Endothelial cell of umbilical vein (primary cell): ENCODE data around the gene ZNHIT2. TPM values are rescaled to one million over a fixed set of nuclear protein-coding genes. Genes with fewer than 3 reads are reported as not detected.

Source experiments
- BruUV-seq: library from RNA; stranded (reverse); fragments of 400-500 nt; replicated peaks from 2 replicates; lab custom pipeline; 2021; lab: Mats Ljungman, UMichigan
- CTCF ChIA-PET: fragments of 300-600, 350-600 bp; sonication (Branson Sonifier 250); formaldehyde crosslinking; loops from one replicate; lab custom pipeline; 2021; ENCODE audit warnings: antibody characterized with exemption, inconsistent platforms; lab: Charles Lee
- POLR2A ChIA-PET: fragments of 300-600, 350-600 bp; sonication (Branson Sonifier 250); formaldehyde crosslinking; loops from one replicate; lab custom pipeline; 2021; ENCODE audit warnings: antibody characterized with exemption, inconsistent platforms; lab: Charles Lee
- DNase-seq: peaks from one replicate; pipeline ENCODE4 v3.0.0-alpha.2; 2011; ENCODE audit warnings: low read depth, low spot score
- FAIRE-seq: peaks from 2 replicates; lab custom pipeline; 2011; peaks lifted over from hg19 to GRCh38; lab: Jason Lieb, UNC
- H2AFZ ChIP-seq: 2 replicates; pipeline ENCODE4 v1.6.0; 2012; ENCODE audit warnings: low read depth, low read length, control low read depth, inconsistent platforms
- H3K27ac ChIP-seq: 2 replicates; pipeline ENCODE4 v1.5.1; 2011; ENCODE audit warnings: low read depth, mild to moderate bottlenecking, control low read depth, low read length, moderate library complexity; ENCODE audit not compliant: insufficient read depth
- H3K27me3 ChIP-seq, 2 experiments: 2 replicates each; pipeline versions ENCODE4 v1.6.0 to v1.6.1; 2011; ENCODE audit warnings: low read length in 2 of 2, mixed read lengths in 1 of 2; ENCODE audit not compliant: control insufficient read depth in 2 of 2, insufficient read depth in 2 of 2
- H3K36me3 ChIP-seq, 2 experiments: 2 replicates in 1 of 2; 3 replicates in 1 of 2; pipeline ENCODE4 v1.5.1; 2011; ENCODE audit warnings: low read length in 2 of 2, mild to moderate bottlenecking in 1 of 2, moderate library complexity in 1 of 2; ENCODE audit not compliant: control insufficient read depth in 2 of 2, insufficient read depth in 2 of 2; ENCODE audit errors: extremely low read depth in 1 of 2
- H3K4me1 ChIP-seq: 3 replicates; pipeline ENCODE4 v1.5.1; 2011; ENCODE audit warnings: mild to moderate bottlenecking, low read length; ENCODE audit not compliant: control insufficient read depth, insufficient read depth; ENCODE audit errors: extremely low read depth
- H3K4me2 ChIP-seq: 2 replicates; pipeline ENCODE4 v1.6.1; 2011; ENCODE audit warnings: low read length, control low read depth, mixed read lengths; ENCODE audit not compliant: insufficient read depth
- H3K4me3 ChIP-seq, 3 experiments: fragments of 200-600 bp in 1 of 3; sonication (generic), shearing (Covaris generic) in 1 of 3; replicated peaks in 1 of 3; 2 replicates each; pipeline ENCODE4 v1.5.1; 2011 to 2016; ENCODE audit warnings: control low read depth in 3 of 3, low read length in 3 of 3, mild to moderate bottlenecking in 2 of 3, inconsistent platforms in 1 of 3, low read depth in 1 of 3, moderate library complexity in 1 of 3; ENCODE audit not compliant: insufficient read depth in 1 of 3
- H3K79me2 ChIP-seq: 2 replicates; pipeline ENCODE4 v1.6.0; 2012; ENCODE audit warnings: low read length, inconsistent platforms; ENCODE audit not compliant: control insufficient read depth, insufficient read depth
- H3K9ac ChIP-seq: replicated peaks from 2 replicates; pipeline ENCODE3; 2011; ENCODE audit warnings: low read length, control low read depth; ENCODE audit not compliant: insufficient read depth; ENCODE audit errors: extremely low read depth
- H3K9me1 ChIP-seq: replicated peaks from 3 replicates; pipeline ENCODE4 v1.6.0; 2011; ENCODE audit warnings: mild to moderate bottlenecking, low read length; ENCODE audit not compliant: control insufficient read depth, insufficient read depth; ENCODE audit errors: extremely low read depth
- H3K9me3 ChIP-seq: replicated peaks from 2 replicates; pipeline ENCODE4 v1.5.1; 2012; ENCODE audit warnings: low read length, inconsistent platforms; ENCODE audit not compliant: control insufficient read depth, insufficient read depth
- H4K20me1 ChIP-seq: replicated peaks from 2 replicates; pipeline ENCODE3; 2011; ENCODE audit warnings: mild to moderate bottlenecking, low read length; ENCODE audit not compliant: control insufficient read depth, insufficient read depth; ENCODE audit errors: extremely low read depth
- EZH2 ChIP-seq: IDR thresholded peaks from 2 replicates; pipeline ENCODE4 v1.6.1; 2012; ENCODE audit warnings: borderline replicate concordance, low read depth, mild to moderate bottlenecking, moderate library complexity, low read length, inconsistent platforms; ENCODE audit not compliant: severe bottlenecking
- FOS ChIP-seq: IDR thresholded peaks from 2 replicates; pipeline ENCODE4 v1.6.1; 2011; ENCODE audit warnings: mild to moderate bottlenecking, low read length, moderate library complexity, borderline replicate concordance; ENCODE audit not compliant: insufficient read depth
- GATA2 ChIP-seq: IDR thresholded peaks from 2 replicates; pipeline ENCODE4 v1.7.0; 2011; ENCODE audit warnings: low read depth, mild to moderate bottlenecking, moderate library complexity, mixed read lengths, low read length; ENCODE audit not compliant: insufficient read length, insufficient read depth
- JUN ChIP-seq: IDR thresholded peaks from 2 replicates; pipeline ENCODE4 v1.6.1; 2011; ENCODE audit warnings: borderline replicate concordance, low read depth; ENCODE audit not compliant: insufficient read length, insufficient read depth
- MYC ChIP-seq: IDR thresholded peaks from one replicate; pipeline ENCODE4 v1.6.1; 2011; ENCODE audit warnings: mild to moderate bottlenecking, low read depth, low read length
- POLR2A ChIP-seq: IDR thresholded peaks from 2 replicates; pipeline ENCODE4 v1.6.1; 2012; ENCODE audit warnings: low read depth, mild to moderate bottlenecking, control low read depth, low read length
- POLR2AphosphoS5 ChIP-seq: IDR thresholded peaks from 2 replicates; pipeline ENCODE4 v1.6.1; 2012; ENCODE audit warnings: low read depth, mild to moderate bottlenecking, control low read depth, low read length, moderate library complexity; ENCODE audit not compliant: insufficient read depth
- dilution Hi-C: fragments of 300-500 bp; cut with MboI; formaldehyde crosslinking; loops from one replicate; pipeline ENCODE4 v1.15.0; 2019; ENCODE audit warnings: low sequenced_read_pairs; ENCODE audit not compliant: extremely low pct_ligation_motif_present
- intact Hi-C: fragments of 100-400 bp; cut with micrococcal nuclease; formaldehyde crosslinking; loops from one replicate; pipeline ENCODE4 v1.10.0; 2022
- polyA plus RNA-seq, 4 experiments: library from polyadenylated mRNA; depleted of rRNA in 3 of 4; stranded (reverse) in 3 of 4; unstranded in 1 of 4; fragments of >200 nt; gene quantifications; 2 replicates each; pipeline versions ENCODE4 v1.2.1 to v1.2.3, GENCODE V29; 2011 to 2012; ENCODE audit warnings: missing spikeins in 1 of 4
- total RNA-seq: library from RNA; stranded (reverse); gene quantifications from 2 replicates; pipeline ENCODE4 v1.2.3, GENCODE V29; 2021
- TF ChIP-seq, protein P1 (sequence below): IDR thresholded peaks from 2 replicates; pipeline ENCODE4 v1.6.1; 2011; ENCODE audit not compliant: insufficient read depth, insufficient read length
- TF ChIP-seq, protein P2 (sequence below), 2 donors: IDR thresholded peaks; 1 replicate in 1 of 2; 2 replicates in 1 of 2; pipeline ENCODE4 v1.5.1; 2011; ENCODE audit warnings: low read length in 2 of 2, mild to moderate bottlenecking in 2 of 2, moderate library complexity in 2 of 2, control low read depth in 1 of 2, inconsistent platforms in 1 of 2, low read depth in 1 of 2; ENCODE audit not compliant: insufficient read depth in 1 of 2; ENCODE audit errors: extremely low read depth in 1 of 2

Gene ZNHIT2
- total and polyA plus RNA-seq, 2 donors (not counting 3 experiments of a cell fraction or from before 2014, with no cell fraction given) = 7.1 to 9.0 TPM

DNA sequence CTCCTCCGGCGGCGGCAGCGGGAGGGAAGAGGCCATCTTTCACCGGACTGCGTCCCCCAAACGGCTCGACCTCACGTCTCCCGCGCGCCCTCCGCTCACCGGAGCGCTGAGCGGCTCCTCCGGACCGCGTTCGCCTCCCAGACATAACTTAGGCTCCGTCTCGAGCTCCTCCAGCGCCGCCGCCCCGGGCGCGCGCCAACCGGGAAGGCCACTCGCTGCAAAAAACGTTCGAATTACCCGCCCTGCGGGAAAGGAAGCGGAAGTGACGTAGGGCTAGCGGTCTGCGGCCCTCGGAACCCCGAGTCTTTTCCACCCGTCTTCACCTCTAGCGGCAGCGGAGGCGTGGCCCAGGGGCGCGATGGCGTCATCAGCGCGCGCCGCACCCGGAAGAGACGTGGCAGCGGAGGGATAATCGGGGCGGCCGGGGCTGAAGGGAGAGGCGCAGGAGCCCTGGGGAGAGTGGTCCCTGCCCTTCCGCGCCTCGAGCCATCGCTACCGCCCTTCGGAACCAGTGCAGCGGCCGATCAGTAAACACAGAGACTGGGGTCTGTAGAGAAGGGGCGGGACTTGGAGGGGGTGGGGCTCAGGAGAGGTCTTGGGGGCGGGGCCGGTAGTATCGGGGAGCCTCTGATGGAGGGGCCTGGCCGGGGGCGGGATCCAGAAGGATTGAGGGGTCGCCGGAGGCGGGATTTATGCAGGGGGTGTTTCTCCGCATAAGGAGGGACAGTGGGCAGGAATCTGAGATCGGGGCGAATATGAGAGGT, 33.5 kb downstream of the ZNHIT2 start, which contains the start of the genes CDCA5 and ZFPL1:
Gene CDCA5 (minus strand): TSS at position 207 of the 764 bp plus-strand sequence. CDS start 62 bp downstream, at position 145.
Gene ZFPL1 (plus strand): TSS at position 389 of the 764 bp plus-strand sequence. CDS start 477 bp downstream, outside the sequence.
- Histone ChIP-seq H2AFZ (peak within 1 kb of the TSS; percentile 62), H3K4me3 (peak within 1 kb of the TSS; percentile 58 to 92 (median 83)), H3K4me1 (peaks cover 17% of the 10 kb centered on the region), H3K79me2 (peaks cover 34% of the 10 kb centered on the region), H3K4me2 (peak within 1 kb of the TSS; percentile 84), H3K36me3 (peaks cover 8 to 22% of the 10 kb centered on the region in 2 experiments), H4K20me1 (no peaks in the 10 kb centered on the region), H3K9me3 (no peaks in the 10 kb centered on the region), H3K27me3 (no peaks in the 10 kb centered on the region), H3K9ac (peak within 1 kb of the TSS; percentile 96), H3K9me1 (no peaks in the 10 kb centered on the region), H3K27ac (peak within 1 kb of the TSS; percentile 61)
- ChIA-PET POLR2A (no interaction called here), CTCF (no interaction called here)
- peak; percentile 19 for TF ChIP-seq JUN
- TF ChIP-seq FOS = no peak
- TF ChIP-seq, protein P1, sequence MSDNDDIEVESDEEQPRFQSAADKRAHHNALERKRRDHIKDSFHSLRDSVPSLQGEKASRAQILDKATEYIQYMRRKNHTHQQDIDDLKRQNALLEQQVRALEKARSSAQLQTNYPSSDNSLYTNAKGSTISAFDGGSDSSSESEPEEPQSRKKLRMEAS = peak; percentile 45
- TF ChIP-seq, protein P2, sequence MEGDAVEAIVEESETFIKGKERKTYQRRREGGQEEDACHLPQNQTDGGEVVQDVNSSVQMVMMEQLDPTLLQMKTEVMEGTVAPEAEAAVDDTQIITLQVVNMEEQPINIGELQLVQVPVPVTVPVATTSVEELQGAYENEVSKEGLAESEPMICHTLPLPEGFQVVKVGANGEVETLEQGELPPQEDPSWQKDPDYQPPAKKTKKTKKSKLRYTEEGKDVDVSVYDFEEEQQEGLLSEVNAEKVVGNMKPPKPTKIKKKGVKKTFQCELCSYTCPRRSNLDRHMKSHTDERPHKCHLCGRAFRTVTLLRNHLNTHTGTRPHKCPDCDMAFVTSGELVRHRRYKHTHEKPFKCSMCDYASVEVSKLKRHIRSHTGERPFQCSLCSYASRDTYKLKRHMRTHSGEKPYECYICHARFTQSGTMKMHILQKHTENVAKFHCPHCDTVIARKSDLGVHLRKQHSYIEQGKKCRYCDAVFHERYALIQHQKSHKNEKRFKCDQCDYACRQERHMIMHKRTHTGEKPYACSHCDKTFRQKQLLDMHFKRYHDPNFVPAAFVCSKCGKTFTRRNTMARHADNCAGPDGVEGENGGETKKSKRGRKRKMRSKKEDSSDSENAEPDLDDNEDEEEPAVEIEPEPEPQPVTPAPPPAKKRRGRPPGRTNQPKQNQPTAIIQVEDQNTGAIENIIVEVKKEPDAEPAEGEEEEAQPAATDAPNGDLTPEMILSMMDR (IDR thresholded peaks at IDR 0.05; ENCODE audit: extremely low read depth in 1 of 2, insufficient read depth in 1 of 2, low read depth in 1 of 2, low read length in 2 of 2) = no peak
- no peak for TF ChIP-seq MYC
- no peak for TF ChIP-seq POLR2A
- no peak for TF ChIP-seq EZH2
- TF ChIP-seq POLR2AphosphoS5 = peak; percentile 89
- TF ChIP-seq GATA2 = no peak
- FAIRE-seq = peak; percentile 97
- peak; percentile 96 for DNase-seq
- BruUV-seq = no TSS peak
- intact Hi-C loops (loop anchor here (1.0 to 2.0 kb wide), 3 partner anchors 12 to 33 kb away; partner anchors contain the start of genes TM7SF2, VPS51 and ZNHIT2), dilution Hi-C loops (no loop called here)
